Measurements from ENCODE around the gene OSBPL2. TPM values are rescaled to one million over a fixed set of nuclear protein-coding genes. Genes with fewer than 3 reads are reported as not detected.
A peak's percentile ranks its signal among the peaks of the same experiment; 100 is the strongest.

Gene OSBPL2
- total and polyA plus RNA-seq, 7 donors: 9.6 to 30.9 (median 22.8) TPM

DNA sequence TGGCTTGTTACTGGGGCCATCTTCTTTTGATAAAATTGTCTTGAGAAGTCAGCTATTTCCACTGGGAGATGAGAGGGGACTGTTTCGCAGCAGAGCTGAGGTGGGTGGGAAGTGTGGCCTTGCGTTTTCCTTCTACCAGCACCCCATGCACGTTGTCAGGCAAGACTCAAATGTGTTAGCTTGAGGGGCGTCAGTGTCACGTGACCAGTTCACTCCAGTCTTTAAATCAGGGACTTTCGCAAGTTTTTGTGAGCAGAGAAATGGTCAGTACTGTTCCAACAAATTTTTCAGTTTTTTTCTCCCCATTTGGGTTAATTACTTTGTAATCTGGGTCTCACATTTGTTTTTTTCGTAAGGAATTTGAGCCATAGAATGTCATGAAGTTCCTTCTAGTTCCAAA lies 43.8 kb downstream of the OSBPL2 start:
- ATAC-seq (no peak), DNase-seq (no peak)
- no peak for TF ChIP-seq CTCF (IDR thresholded peaks at IDR 0.05)
- H3K27ac ChIP-seq: peak overlapping the region; percentile 84
- 94 to 96% (median 95%) methylated on average over 7 of the region's 7 CpGs for WGBS, 3 donors
- H3K4me1 ChIP-seq: peaks cover 25% of the 10 kb centered on the region
- peaks cover 2 to 83% of the 10 kb centered on the region in 2 donors for H3K36me3 ChIP-seq (ENCODE audit: insufficient read depth in 1 of 2, low read depth in 1 of 2)
- H3K9me3 ChIP-seq: no peaks in the 10 kb centered on the region
- H3K4me3 ChIP-seq: no peak overlapping the region
- intact Hi-C loops (cut with DNase I): no loop called here
- H3K27me3 ChIP-seq (ENCODE audit: insufficient read depth in 3 of 3, low read length in 2 of 3): no peaks in the 10 kb centered on the region

- intact Hi-C loops (cut with DNase I): no loop called here
- peak overlapping the region; percentile 84 for H3K27ac ChIP-seq
- peaks cover 17% of the 10 kb centered on the region for H3K4me1 ChIP-seq
- DNase-seq (peak; percentile 78 to 88), ATAC-seq (peak; percentile 79 to 91 (median 88))
- peaks cover 2 to 91% of the 10 kb centered on the region in 2 donors for H3K36me3 ChIP-seq (ENCODE audit: insufficient read depth in 1 of 2, low read depth in 1 of 2)
- no peak overlapping the region for H3K4me3 ChIP-seq
- WGBS, 3 donors: 19 to 28% (median 22%) methylated on average over 16 of the region's 16 CpGs
- H3K9me3 ChIP-seq: no peaks in the 10 kb centered on the region
- no peak for TF ChIP-seq CTCF (IDR thresholded peaks at IDR 0.05)
- no peaks in the 10 kb centered on the region for H3K27me3 ChIP-seq (ENCODE audit: insufficient read depth in 3 of 3, low read length in 2 of 3)
Observed at GRCh38 chr20:62282877-62283503, 44.7 kb downstream of the OSBPL2 start.

GRCh38 chr20:62284448-62284847 lies 46.1 kb downstream of the OSBPL2 start:
- 89 to 93% (median 91%) methylated on average over 6 of the region's 6 CpGs for WGBS, 3 donors
- no peaks in the 10 kb centered on the region for H3K9me3 ChIP-seq
- H3K27me3 ChIP-seq (ENCODE audit: insufficient read depth in 3 of 3, low read length in 2 of 3): no peaks in the 10 kb centered on the region
- H3K36me3 ChIP-seq (ENCODE audit: insufficient read depth in 1 of 2, low read depth in 1 of 2): peaks cover 5 to 95% of the 10 kb centered on the region in 2 donors
- intact Hi-C loops (cut with DNase I): no loop called here
- H3K4me3 ChIP-seq: no peak overlapping the region
- ATAC-seq (no peak), DNase-seq (no peak)
- H3K27ac ChIP-seq: no peak overlapping the region
- TF ChIP-seq CTCF (IDR thresholded peaks at IDR 0.05): no peak
- H3K4me1 ChIP-seq: peaks cover 17% of the 10 kb centered on the region

DNA sequence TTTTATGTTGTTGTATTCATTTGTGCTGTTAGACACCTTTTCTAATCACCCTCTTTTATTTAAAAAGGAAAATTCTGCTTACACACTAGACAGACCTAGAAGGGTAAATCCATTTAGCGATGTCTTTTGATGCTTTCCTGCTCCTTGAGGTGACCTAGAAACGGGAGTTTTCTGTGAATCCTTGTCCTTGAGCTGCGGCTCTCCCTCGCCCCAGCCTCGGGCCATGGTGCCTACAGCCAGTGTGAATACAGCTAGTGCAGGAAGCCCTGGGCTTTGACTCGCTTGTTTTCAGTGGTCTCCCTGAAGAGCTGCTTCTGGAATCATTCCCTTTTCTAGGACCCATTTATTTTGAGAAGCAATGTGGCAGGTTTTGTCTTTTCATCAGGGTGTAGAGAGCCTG lies 46.8 kb downstream of the OSBPL2 start:
- Histone ChIP-seq H3K27ac (peak overlapping the region; percentile 42), H3K4me3 (no peak overlapping the region), H3K9me3 (no peaks in the 10 kb centered on the region), H3K36me3 (ENCODE audit: insufficient read depth in 1 of 2, low read depth in 1 of 2) (peaks cover 5 to 95% of the 10 kb centered on the region in 2 donors), H3K4me1 (peaks cover 17% of the 10 kb centered on the region), H3K27me3 (ENCODE audit: insufficient read depth in 3 of 3, low read length in 2 of 3) (no peaks in the 10 kb centered on the region)
- intact Hi-C loops (cut with DNase I): no loop called here
- no peak for TF ChIP-seq CTCF (IDR thresholded peaks at IDR 0.05)
- DNase-seq (no peak), ATAC-seq (no peak)
- 76 to 84% (median 80%) methylated on average over 6 of the region's 6 CpGs for WGBS, 3 donors

DNA sequence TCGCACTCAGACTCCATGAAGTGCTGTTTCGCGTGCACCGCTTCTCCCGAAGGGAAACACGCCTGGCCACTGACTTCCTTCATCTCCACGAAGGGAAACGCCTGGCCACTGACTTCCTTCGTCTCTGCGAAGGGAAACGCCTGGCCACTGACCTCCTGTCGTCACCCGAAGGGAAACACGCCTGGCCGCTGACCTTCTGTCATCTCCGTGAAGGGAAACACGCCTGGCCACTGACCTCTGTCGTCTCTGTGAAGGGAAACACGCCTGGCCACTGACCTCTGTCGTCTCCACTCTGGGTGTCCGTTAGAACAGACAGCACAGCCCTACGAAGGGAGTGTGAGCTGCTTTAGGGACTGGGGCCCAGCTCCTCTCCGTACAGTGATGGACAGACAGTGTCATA lies 47.4 kb downstream of the OSBPL2 start:
- H3K4me1 ChIP-seq: peaks cover 17% of the 10 kb centered on the region
- ATAC-seq: no peak
- 63 to 74% (median 69%) methylated on average over 23 of the region's 23 CpGs for WGBS, 3 donors
- no peaks in the 10 kb centered on the region for H3K9me3 ChIP-seq
- no peak overlapping the region for H3K4me3 ChIP-seq
- no peaks in the 10 kb centered on the region for H3K27me3 ChIP-seq (ENCODE audit: insufficient read depth in 3 of 3, low read length in 2 of 3)
- H3K27ac ChIP-seq: peak overlapping the region; percentile 42
- no peak for TF ChIP-seq CTCF (IDR thresholded peaks at IDR 0.05)
- DNase-seq: no peak
- intact Hi-C loops (cut with DNase I): no loop called here
- peaks cover 5 to 95% of the 10 kb centered on the region in 2 donors for H3K36me3 ChIP-seq (ENCODE audit: insufficient read depth in 1 of 2, low read depth in 1 of 2)

Data from psoas muscle (tissue), 8 donors.